HepG2 (cell line): ENCODE results near the gene CACNA1H. TPM values are rescaled to one million over a fixed set of nuclear protein-coding genes. Genes with fewer than 3 reads are reported as not detected.

Source experiments
- ARNTL ChIP-seq: sonication (generic); formaldehyde crosslinking; IDR thresholded peaks from 2 replicates; pipeline ENCODE4 v1.4.0; 2020; ENCODE audit warnings: mild to moderate bottlenecking, missing genetic modification reagents
- CEBPB ChIP-seq: IDR thresholded peaks from 2 replicates; pipeline ENCODE4 v1.6.1; 2011; ENCODE audit warnings: low read depth, low read length, improper control_type of control experiment, borderline replicate concordance
- GABPB1 ChIP-seq: IDR thresholded peaks from 2 replicates; pipeline ENCODE4 v1.6.1; 2016; ENCODE audit warnings: mild to moderate bottlenecking, missing genetic modification reagents, moderate library complexity, missing compliant biosample characterization
- MTA3 ChIP-seq: sonication (generic); formaldehyde crosslinking; IDR thresholded peaks from 2 replicates; pipeline ENCODE4 v1.4.0; 2020; ENCODE audit warnings: missing genetic modification reagents
- NAIF1 ChIP-seq: sonication (generic); formaldehyde crosslinking; IDR thresholded peaks from 2 replicates; pipeline ENCODE4 v1.5.0; 2020; ENCODE audit warnings: mild to moderate bottlenecking, missing genetic modification reagents, borderline replicate concordance
- PCBP1 ChIP-seq: fragments of 200-400 bp; formaldehyde crosslinking; IDR thresholded peaks from 2 replicates; pipeline ENCODE4 v1.6.1; 2017; ENCODE audit warnings: mild to moderate bottlenecking, low read depth, low read length, borderline replicate concordance
- RBM22 ChIP-seq: fragments of 200-400 bp; formaldehyde crosslinking; optimal IDR thresholded peaks from 2 replicates; pipeline ENCODE3; 2017; ENCODE audit warnings: mild to moderate bottlenecking, low read length, moderate library complexity
- SP5 ChIP-seq: IDR thresholded peaks from 2 replicates; pipeline ENCODE4 v1.6.1; 2016; ENCODE audit warnings: low read depth, borderline replicate concordance
- ZEB1 ChIP-seq: IDR thresholded peaks from 2 replicates; pipeline ENCODE4 v1.6.1; 2012; ENCODE audit warnings: mild to moderate bottlenecking, low read depth, inconsistent platforms; ENCODE audit not compliant: insufficient replicate concordance
- ZNF383 ChIP-seq: sonication (generic); formaldehyde crosslinking; IDR thresholded peaks from 2 replicates; pipeline ENCODE4 v1.4.0; 2020; ENCODE audit warnings: missing genetic modification reagents, mild to moderate bottlenecking, borderline replicate concordance
- ZNF484 ChIP-seq: sonication (generic); formaldehyde crosslinking; IDR thresholded peaks from 2 replicates; pipeline ENCODE4 v1.5.1; 2020; ENCODE audit warnings: mild to moderate bottlenecking, low read depth, missing genetic modification reagents, borderline replicate concordance
- ZNF558 ChIP-seq: sonication (generic); formaldehyde crosslinking; IDR thresholded peaks from 2 replicates; pipeline ENCODE4 v1.9.0; 2022; ENCODE audit warnings: mild to moderate bottlenecking, missing genetic modification reagents, borderline replicate concordance
- ZNF605 ChIP-seq: sonication (generic); formaldehyde crosslinking; IDR thresholded peaks from 2 replicates; pipeline ENCODE4 v1.8.0; 2022; ENCODE audit warnings: mild to moderate bottlenecking, missing genetic modification reagents
- ZNF749 ChIP-seq: sonication (generic); formaldehyde crosslinking; IDR thresholded peaks from 2 replicates; pipeline ENCODE4 v1.8.0; 2022; ENCODE audit warnings: mild to moderate bottlenecking, missing genetic modification reagents, moderate library complexity, borderline replicate concordance
- ZNF788 ChIP-seq: sonication (generic); formaldehyde crosslinking; IDR thresholded peaks from 2 replicates; pipeline ENCODE4 v1.5.0; 2020; ENCODE audit warnings: mild to moderate bottlenecking, missing genetic modification reagents, borderline replicate concordance
- ZNF792 ChIP-seq: IDR thresholded peaks from 2 replicates; pipeline ENCODE4 v1.6.1; 2016
- ZNF816 ChIP-seq: sonication (generic); formaldehyde crosslinking; IDR thresholded peaks from 2 replicates; pipeline ENCODE4 v1.8.0; 2022; ENCODE audit warnings: missing genetic modification reagents, mild to moderate bottlenecking, borderline replicate concordance
- polyA plus RNA-seq, 8 experiments: library from polyadenylated mRNA; depleted of rRNA in 3 of 8; stranded (reverse) in 7 of 8; unstranded in 1 of 8; fragments of >200 nt; fragmentation: Illumina TruSeq in 4 of 8; extraction: Trizol in 4 of 8; gene quantifications; 2 replicates each; pipeline versions ENCODE4 v1.2.1 to v1.2.3, GENCODE V29; 2011 to 2016; ENCODE audit warnings: low read depth in 4 of 8, missing spikeins in 1 of 8, mixed read lengths in 1 of 8; ENCODE audit not compliant: insufficient read depth in 1 of 8
- total RNA-seq, 5 experiments: library from RNA; depleted of rRNA; stranded (reverse); fragments of >200 nt; fragmentation: Illumina TruSeq; extraction: Trizol; gene quantifications; 2 replicates each; pipeline ENCODE4 v1.2.3, GENCODE V29; 2016; ENCODE audit warnings: low read depth in 1 of 5
- TF ChIP-seq, protein P1 (sequence below): sonication (generic); formaldehyde crosslinking; IDR thresholded peaks from 2 replicates; pipeline ENCODE4 v1.8.1; 2023; ENCODE audit warnings: missing genetic modification reagents, mild to moderate bottlenecking, borderline replicate concordance
- TF ChIP-seq, protein P2 (sequence below): sonication (generic); formaldehyde crosslinking; IDR thresholded peaks from 2 replicates; pipeline ENCODE4 v1.5.0; 2020; ENCODE audit warnings: mild to moderate bottlenecking, missing genetic modification reagents, borderline replicate concordance
- TF ChIP-seq, protein P3 (sequence below): sonication (generic); formaldehyde crosslinking; IDR thresholded peaks from 2 replicates; pipeline ENCODE4 v1.8.1; 2023; ENCODE audit warnings: mild to moderate bottlenecking, missing genetic modification reagents, borderline replicate concordance
- TF ChIP-seq, protein P4 (sequence below): sonication (generic); formaldehyde crosslinking; conservative IDR thresholded peaks from 2 replicates; pipeline ENCODE4 v1.4.0; 2020; ENCODE audit warnings: mild to moderate bottlenecking, missing genetic modification reagents, moderate library complexity

Gene CACNA1H
- total and polyA plus RNA-seq, 2 of the 13 experiments (the other 11 are each of a cell fraction or from before 2014, with no cell fraction given): 0.40 to 1.8 TPM

DNA sequence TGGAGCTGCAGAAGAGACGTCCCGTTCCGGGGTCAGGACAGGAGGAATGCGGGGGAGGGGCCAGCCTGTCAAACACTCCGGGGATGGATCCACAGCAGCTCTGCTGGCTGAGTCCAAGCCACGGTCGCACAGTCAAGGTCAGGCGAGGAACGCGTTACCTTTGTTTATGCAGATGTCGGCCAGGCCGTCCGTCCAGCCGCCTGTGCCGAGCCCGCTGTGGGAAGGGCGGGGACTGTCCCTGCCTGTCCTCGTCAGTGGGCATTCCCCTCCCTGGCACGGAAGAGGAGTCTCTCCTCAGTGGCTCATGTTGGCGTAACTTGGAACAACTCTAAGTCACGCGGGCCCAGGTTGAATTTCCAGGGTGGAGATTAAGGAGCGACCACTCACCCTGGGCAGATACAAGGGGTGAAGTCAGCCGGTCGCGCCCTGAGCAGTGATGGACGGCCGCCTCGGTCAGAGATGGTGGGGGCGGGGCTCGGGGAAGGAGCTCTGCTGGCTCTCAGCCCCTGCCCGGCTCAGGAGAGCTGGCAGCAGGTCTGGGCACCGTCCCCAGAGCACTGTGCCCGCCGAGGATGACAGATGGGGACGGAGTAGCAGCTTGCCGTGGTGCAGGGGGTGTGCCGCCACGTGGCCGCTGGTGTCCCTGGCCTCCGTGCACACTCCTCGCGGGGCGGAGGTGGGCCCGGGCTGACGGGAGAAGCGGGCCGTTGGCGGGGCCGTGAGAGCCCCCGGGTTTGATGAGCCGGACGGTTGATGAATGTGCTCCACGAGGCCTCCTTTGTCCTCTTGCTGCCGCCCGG lies 7.3 kb downstream of the CACNA1H start (continued):
- TF ChIP-seq, protein P1, sequence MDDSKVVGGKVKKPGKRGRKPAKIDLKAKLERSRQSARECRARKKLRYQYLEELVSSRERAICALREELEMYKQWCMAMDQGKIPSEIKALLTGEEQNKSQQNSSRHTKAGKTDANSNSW (CRISPR knock-in tag): no peak
- TF ChIP-seq SP5 (CRISPR knock-in tag) (peak; percentile 85; the same call in 1 of the 2 replicates), ZNF816 (CRISPR knock-in tag) (no peak), MTA3 (CRISPR knock-in tag) (no peak), ZNF788 (CRISPR knock-in tag) (peak; percentile 64; the same call in 1 of the 2 replicates), ZNF605 (CRISPR knock-in tag) (peak; percentile 22; the same call in 1 of the 2 replicates), ARNTL (CRISPR knock-in tag) (peak; percentile 43; the same call in 1 of the 2 replicates), ZNF383 (CRISPR knock-in tag) (no peak), PCBP1 (no peak), ZNF749 (CRISPR knock-in tag) (no peak), GABPB1 (CRISPR knock-in tag) (peak; percentile 39; the same call in 1 of the 2 replicates), CEBPB (no peak), ZEB1 (no peak), RBM22 (no peak), NAIF1 (CRISPR knock-in tag) (no peak), ZNF484 (CRISPR knock-in tag) (0 out of 2 replicates have a peak, but pooled peaks have one; percentile 2), ZNF558 (CRISPR knock-in tag) (no peak), ZNF792 (CRISPR knock-in tag) (no peak)
- TF ChIP-seq, protein P2, sequence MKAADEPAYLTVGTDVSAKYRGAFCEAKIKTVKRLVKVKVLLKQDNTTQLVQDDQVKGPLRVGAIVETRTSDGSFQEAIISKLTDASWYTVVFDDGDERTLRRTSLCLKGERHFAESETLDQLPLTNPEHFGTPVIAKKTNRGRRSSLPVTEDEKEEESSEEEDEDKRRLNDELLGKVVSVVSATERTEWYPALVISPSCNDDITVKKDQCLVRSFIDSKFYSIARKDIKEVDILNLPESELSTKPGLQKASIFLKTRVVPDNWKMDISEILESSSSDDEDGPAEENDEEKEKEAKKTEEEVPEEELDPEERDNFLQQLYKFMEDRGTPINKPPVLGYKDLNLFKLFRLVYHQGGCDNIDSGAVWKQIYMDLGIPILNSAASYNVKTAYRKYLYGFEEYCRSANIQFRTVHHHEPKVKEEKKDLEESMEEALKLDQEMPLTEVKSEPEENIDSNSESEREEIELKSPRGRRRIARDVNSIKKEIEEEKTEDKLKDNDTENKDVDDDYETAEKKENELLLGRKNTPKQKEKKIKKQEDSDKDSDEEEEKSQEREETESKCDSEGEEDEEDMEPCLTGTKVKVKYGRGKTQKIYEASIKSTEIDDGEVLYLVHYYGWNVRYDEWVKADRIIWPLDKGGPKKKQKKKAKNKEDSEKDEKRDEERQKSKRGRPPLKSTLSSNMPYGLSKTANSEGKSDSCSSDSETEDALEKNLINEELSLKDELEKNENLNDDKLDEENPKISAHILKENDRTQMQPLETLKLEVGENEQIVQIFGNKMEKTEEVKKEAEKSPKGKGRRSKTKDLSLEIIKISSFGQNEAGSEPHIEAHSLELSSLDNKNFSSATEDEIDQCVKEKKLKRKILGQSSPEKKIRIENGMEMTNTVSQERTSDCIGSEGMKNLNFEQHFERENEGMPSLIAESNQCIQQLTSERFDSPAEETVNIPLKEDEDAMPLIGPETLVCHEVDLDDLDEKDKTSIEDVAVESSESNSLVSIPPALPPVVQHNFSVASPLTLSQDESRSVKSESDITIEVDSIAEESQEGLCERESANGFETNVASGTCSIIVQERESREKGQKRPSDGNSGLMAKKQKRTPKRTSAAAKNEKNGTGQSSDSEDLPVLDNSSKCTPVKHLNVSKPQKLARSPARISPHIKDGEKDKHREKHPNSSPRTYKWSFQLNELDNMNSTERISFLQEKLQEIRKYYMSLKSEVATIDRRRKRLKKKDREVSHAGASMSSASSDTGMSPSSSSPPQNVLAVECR (CRISPR knock-in tag): peak; percentile 39; the same call in 1 of the 2 replicates
- TF ChIP-seq, protein P3, sequence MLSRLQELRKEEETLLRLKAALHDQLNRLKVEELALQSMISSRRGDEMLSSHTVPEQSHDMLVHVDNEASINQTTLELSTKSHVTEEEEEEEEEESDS: no peak
- TF ChIP-seq, protein P4, sequence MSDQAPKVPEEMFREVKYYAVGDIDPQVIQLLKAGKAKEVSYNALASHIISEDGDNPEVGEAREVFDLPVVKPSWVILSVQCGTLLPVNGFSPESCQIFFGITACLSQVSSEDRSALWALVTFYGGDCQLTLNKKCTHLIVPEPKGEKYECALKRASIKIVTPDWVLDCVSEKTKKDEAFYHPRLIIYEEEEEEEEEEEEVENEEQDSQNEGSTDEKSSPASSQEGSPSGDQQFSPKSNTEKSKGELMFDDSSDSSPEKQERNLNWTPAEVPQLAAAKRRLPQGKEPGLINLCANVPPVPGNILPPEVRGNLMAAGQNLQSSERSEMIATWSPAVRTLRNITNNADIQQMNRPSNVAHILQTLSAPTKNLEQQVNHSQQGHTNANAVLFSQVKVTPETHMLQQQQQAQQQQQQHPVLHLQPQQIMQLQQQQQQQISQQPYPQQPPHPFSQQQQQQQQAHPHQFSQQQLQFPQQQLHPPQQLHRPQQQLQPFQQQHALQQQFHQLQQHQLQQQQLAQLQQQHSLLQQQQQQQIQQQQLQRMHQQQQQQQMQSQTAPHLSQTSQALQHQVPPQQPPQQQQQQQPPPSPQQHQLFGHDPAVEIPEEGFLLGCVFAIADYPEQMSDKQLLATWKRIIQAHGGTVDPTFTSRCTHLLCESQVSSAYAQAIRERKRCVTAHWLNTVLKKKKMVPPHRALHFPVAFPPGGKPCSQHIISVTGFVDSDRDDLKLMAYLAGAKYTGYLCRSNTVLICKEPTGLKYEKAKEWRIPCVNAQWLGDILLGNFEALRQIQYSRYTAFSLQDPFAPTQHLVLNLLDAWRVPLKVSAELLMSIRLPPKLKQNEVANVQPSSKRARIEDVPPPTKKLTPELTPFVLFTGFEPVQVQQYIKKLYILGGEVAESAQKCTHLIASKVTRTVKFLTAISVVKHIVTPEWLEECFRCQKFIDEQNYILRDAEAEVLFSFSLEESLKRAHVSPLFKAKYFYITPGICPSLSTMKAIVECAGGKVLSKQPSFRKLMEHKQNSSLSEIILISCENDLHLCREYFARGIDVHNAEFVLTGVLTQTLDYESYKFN (CRISPR knock-in tag): peak; percentile 50
